CD4-positive, alpha-beta T cell (primary cell): ENCODE data around the gene RANBP3. TPM values are rescaled to one million over a fixed set of nuclear protein-coding genes. Genes with fewer than 3 reads are reported as not detected.

Source experiments
- ATAC-seq: fragments of 200-7000 bp; cut with Tn5 transposase; one replicate; pipeline ENCODE4 v1.10.0; 2022; ENCODE audit warnings: mild to moderate bottlenecking; ENCODE audit not compliant: poor library complexity
- CTCF ChIA-PET: fragments of 350-600 bp; sonication (Branson Sonifier 250); formaldehyde crosslinking; loops from one replicate; lab custom pipeline; 2021; ENCODE audit warnings: antibody characterized with exemption, inconsistent platforms; lab: Charles Lee
- POLR2A ChIA-PET: fragments of 350-600 bp; sonication (Branson Sonifier 250); formaldehyde crosslinking; loops from one replicate; lab custom pipeline; 2021; ENCODE audit warnings: antibody characterized with exemption, inconsistent platforms; lab: Charles Lee
- DNase-seq, 14 experiments: peaks; one replicate each; pipeline ENCODE4 v3.0.0-alpha.2; 2013 to 2020; ENCODE audit warnings: mixed read lengths in 2 of 14
- H3K27ac ChIP-seq, 2 donors: one replicate each; pipeline versions ENCODE4 v1.5.1 to v1.7.0; 2013; ENCODE audit warnings: low read length in 2 of 2, low read depth in 1 of 2, mild to moderate bottlenecking in 1 of 2
- H3K27me3 ChIP-seq, 2 experiments: 1 replicate in 1 of 2; 2 replicates in 1 of 2; pipeline versions ENCODE4 v1.6.1 to v1.7.0; 2013; ENCODE audit warnings: low read length in 2 of 2, control low read depth in 1 of 2, mild to moderate bottlenecking in 1 of 2, moderate library complexity in 1 of 2; ENCODE audit not compliant: insufficient read depth in 2 of 2, control insufficient read depth in 1 of 2
- H3K36me3 ChIP-seq: one replicate; pipeline ENCODE4 v1.6.1; 2013; ENCODE audit warnings: low read length, control low read depth; ENCODE audit not compliant: insufficient read depth
- H3K4me1 ChIP-seq: one replicate; pipeline ENCODE4 v1.6.1; 2013; ENCODE audit warnings: low read length, control low read depth; ENCODE audit not compliant: insufficient read depth
- H3K4me3 ChIP-seq: one replicate; pipeline ENCODE4 v1.5.1; 2013; ENCODE audit warnings: mild to moderate bottlenecking, low read length, moderate library complexity
- H3K9me3 ChIP-seq, 2 experiments: 1 replicate in 1 of 2; 2 replicates in 1 of 2; pipeline versions ENCODE4 v1.6.1 to v1.7.0; 2013; ENCODE audit warnings: low read length in 2 of 2, mild to moderate bottlenecking in 2 of 2, control low read depth in 1 of 2, moderate library complexity in 1 of 2; ENCODE audit not compliant: control insufficient read depth in 1 of 2, insufficient read depth in 1 of 2
- H3K27ac Mint-ChIP-seq: one replicate; pipeline ENCODE4 v1.8.0; 2020; ENCODE audit warnings: mixed read lengths
- H3K27me3 Mint-ChIP-seq: one replicate; pipeline ENCODE4 v1.8.0; 2021; ENCODE audit warnings: mixed read lengths
- H3K36me3 Mint-ChIP-seq: one replicate; pipeline ENCODE4 v1.8.0; 2021; ENCODE audit warnings: low read depth, mixed read lengths
- H3K4me1 Mint-ChIP-seq: one replicate; pipeline ENCODE4 v1.8.0; 2021; ENCODE audit warnings: low read depth, mixed read lengths
- H3K4me3 Mint-ChIP-seq: one replicate; pipeline ENCODE4 v1.8.0; 2020; ENCODE audit warnings: mild to moderate bottlenecking, mixed read lengths
- H3K9me3 Mint-ChIP-seq: one replicate; pipeline ENCODE4 v1.8.0; 2020; ENCODE audit warnings: mixed read lengths
- CTCF ChIP-seq: fragments of 200-600 bp; IDR thresholded peaks from one replicate; pipeline ENCODE4 v1.8.0; 2022; ENCODE audit warnings: antibody characterized with exemption, mild to moderate bottlenecking
- intact Hi-C, 2 experiments: fragments of 100-400 bp; cut with DNase I in 1 of 2; cut with micrococcal nuclease in 1 of 2; formaldehyde crosslinking; loops; one replicate each; pipeline versions ENCODE4 v1.15.1 to v1.9.0; 2023 to 2025; cut with DNase I, micrococcal nuclease
- total RNA-seq, 174 experiments: library from RNA in 2 of 174; stranded (reverse) in 2 of 174; gene quantifications; one replicate each; pipeline ENCODE4 v1.2.3 and lab custom pipeline; 2021 to 2026

Gene RANBP3
- total RNA-seq, 2 experiments from 2014 or later: 82.7 to 88.7 TPM

GRCh38 chr19:5893907-5894703, 83.8 kb downstream of the RANBP3 start:
- CTCF ChIA-PET: no interaction called here
- ATAC-seq: no peak
- no peak overlapping the region for H3K4me3 ChIP-seq
- H3K27me3 ChIP-seq: no peaks in the 10 kb centered on the region
- Mint-ChIP-seq H3K27ac (no peak overlapping the region), H3K27me3 (peaks cover 12% of the 10 kb centered on the region), H3K4me1 (no peaks in the 10 kb centered on the region), H3K36me3 (peaks cover 17% of the 10 kb centered on the region), H3K9me3 (no peaks in the 10 kb centered on the region), H3K4me3 (no peak overlapping the region)
- no peak for TF ChIP-seq CTCF
- DNase-seq: peak in 1 of 14 experiments; percentile 16
- intact Hi-C loops: loop anchor here in 1 of 2 experiments (1.0 to 2.0 kb wide), 2 partner anchors 19 to 87 kb away; no protein-coding TSS in a partner anchor
- peaks cover 28% of the 10 kb centered on the region for H3K36me3 ChIP-seq
- peaks cover 0 to 7% of the 10 kb centered on the region in 2 experiments for H3K9me3 ChIP-seq
- POLR2A ChIA-PET: no interaction called here
- H3K4me1 ChIP-seq: peaks cover 10% of the 10 kb centered on the region
- H3K27ac ChIP-seq: no peak overlapping the region

GRCh38 chr19:5893296-5893903, 84.5 kb downstream of the RANBP3 start:
- Histone ChIP-seq H3K4me1 (peaks cover 10% of the 10 kb centered on the region), H3K27ac (no peak overlapping the region), H3K9me3 (peaks cover 0 to 7% of the 10 kb centered on the region in 2 experiments), H3K27me3 (no peaks in the 10 kb centered on the region), H3K4me3 (no peak overlapping the region), H3K36me3 (peaks cover 28% of the 10 kb centered on the region)
- peaks cover 12% of the 10 kb centered on the region for H3K27me3 Mint-ChIP-seq
- H3K36me3 Mint-ChIP-seq: peaks cover 17% of the 10 kb centered on the region
- H3K4me1 Mint-ChIP-seq: no peaks in the 10 kb centered on the region
- intact Hi-C loops: loop anchor here in 1 of 2 experiments (1.0 to 2.0 kb wide), 2 partner anchors 20 to 87 kb away; no protein-coding TSS in a partner anchor
- TF ChIP-seq CTCF: no peak
- DNase-seq (no peak), ATAC-seq (no peak)
- H3K9me3 Mint-ChIP-seq: no peaks in the 10 kb centered on the region
- ChIA-PET CTCF (interaction anchor here (3.0 kb wide), 1 partner anchor 89 kb away, joined by 9 read pairs; no protein-coding TSS in a partner anchor), POLR2A (interaction anchor here (1.0 to 2.1 kb wide), 2 partner anchors 11 to 65 kb away, joined by 3 to 10 read pairs; partner anchors contain the start of genes NDUFA11 and VMAC)
- H3K4me3 Mint-ChIP-seq: no peak overlapping the region
- no peak overlapping the region for H3K27ac Mint-ChIP-seq

GRCh38 chr19:5892772-5893275, 85.1 kb downstream of the RANBP3 start:
- ATAC-seq (no peak), DNase-seq (peak in 1 of 14 experiments; percentile 12)
- Histone ChIP-seq H3K4me1 (peaks cover 10% of the 10 kb centered on the region), H3K4me3 (no peak overlapping the region), H3K36me3 (peaks cover 28% of the 10 kb centered on the region), H3K27ac (no peak overlapping the region), H3K27me3 (no peaks in the 10 kb centered on the region), H3K9me3 (peaks cover 0 to 7% of the 10 kb centered on the region in 2 experiments)
- intact Hi-C loops: loop anchor here in 1 of 2 experiments (1.0 to 2.0 kb wide), 2 partner anchors 20 to 86 kb away; no protein-coding TSS in a partner anchor
- Mint-ChIP-seq H3K27me3 (peaks cover 12% of the 10 kb centered on the region), H3K4me1 (no peaks in the 10 kb centered on the region), H3K4me3 (no peak overlapping the region), H3K9me3 (no peaks in the 10 kb centered on the region), H3K36me3 (peaks cover 14% of the 10 kb centered on the region), H3K27ac (no peak overlapping the region)
- CTCF ChIA-PET: interaction anchor here (3.0 kb wide), 1 partner anchor 89 kb away, joined by 9 read pairs; no protein-coding TSS in a partner anchor
- POLR2A ChIA-PET: interaction anchor here (1.0 to 2.1 kb wide), 3 partner anchors 11 to 88 kb away, joined by 3 to 10 read pairs (median 5); partner anchors contain the start of genes NDUFA11 and VMAC
- TF ChIP-seq CTCF: no peak
